Mesenchymal stem cell (in vitro differentiated cells and primary cell): ENCODE results near the gene KIAA0753.

Experiments used
- DNase-seq: peaks from one replicate; pipeline ENCODE4 v3.0.0-alpha.2; 2013
- H2AFZ ChIP-seq: one replicate; pipeline ENCODE4 v1.6.1; 2013; ENCODE audit warnings: low read depth, mild to moderate bottlenecking, control low read depth, inconsistent platforms, low read length, moderate library complexity
- H2AK5ac ChIP-seq: 2 replicates; pipeline ENCODE4 v1.6.1; 2013; ENCODE audit warnings: low read length, moderate library complexity, mild to moderate bottlenecking, inconsistent platforms; ENCODE audit not compliant: severe bottlenecking
- H2BK120ac ChIP-seq: one replicate; pipeline ENCODE4 v1.6.1; 2013; ENCODE audit warnings: low read depth, mild to moderate bottlenecking, inconsistent platforms, low read length, moderate library complexity
- H2BK12ac ChIP-seq, 2 experiments: one replicate each; pipeline ENCODE4 v1.6.1; 2013; ENCODE audit warnings: inconsistent platforms in 2 of 2, low read length in 2 of 2, mild to moderate bottlenecking in 2 of 2, moderate library complexity in 2 of 2, control low read depth in 1 of 2
- H2BK15ac ChIP-seq: one replicate; pipeline ENCODE4 v1.6.1; 2013; ENCODE audit warnings: mild to moderate bottlenecking, low read depth, inconsistent platforms; ENCODE audit not compliant: poor library complexity, severe bottlenecking
- H2BK5ac ChIP-seq: 2 replicates; pipeline ENCODE4 v1.6.1; 2013; ENCODE audit warnings: low read depth, mild to moderate bottlenecking, low read length, control low read depth, inconsistent platforms; ENCODE audit not compliant: poor library complexity, severe bottlenecking
- H3K14ac ChIP-seq, 2 experiments: one replicate each; pipeline ENCODE4 v1.6.1; 2013; ENCODE audit warnings: inconsistent platforms in 2 of 2, low read length in 2 of 2, control low read depth in 1 of 2, mild to moderate bottlenecking in 1 of 2, moderate library complexity in 1 of 2
- H3K18ac ChIP-seq, 2 experiments: one replicate each; pipeline ENCODE4 v1.6.1; 2013; ENCODE audit warnings: inconsistent platforms in 2 of 2, low read length in 2 of 2, control low read depth in 1 of 2, low read depth in 1 of 2, mild to moderate bottlenecking in 1 of 2
- H3K23ac ChIP-seq, 2 experiments: one replicate each; pipeline ENCODE4 v1.6.1; 2013; ENCODE audit warnings: inconsistent platforms in 2 of 2, low read length in 2 of 2, mild to moderate bottlenecking in 2 of 2, moderate library complexity in 2 of 2, control low read depth in 1 of 2
- H3K27ac ChIP-seq: 2 replicates; pipeline ENCODE4 v1.5.1; 2013; ENCODE audit warnings: mild to moderate bottlenecking, moderate library complexity, low read length, control low read depth, inconsistent platforms; ENCODE audit not compliant: poor library complexity, severe bottlenecking
- H3K27me3 ChIP-seq, 2 experiments: 2 replicates each; pipeline versions ENCODE4 v1.6.1 to v1.7.0; 2013; ENCODE audit warnings: low read length in 2 of 2, mild to moderate bottlenecking in 2 of 2, moderate library complexity in 2 of 2, control low read depth in 1 of 2, inconsistent platforms in 1 of 2; ENCODE audit not compliant: control insufficient read depth in 1 of 2, insufficient read depth in 1 of 2
- H3K36me3 ChIP-seq, 2 experiments: 2 replicates each; pipeline versions ENCODE4 v1.6.1 to v1.7.0; 2013; ENCODE audit warnings: low read length in 2 of 2, control low read depth in 1 of 2, inconsistent platforms in 1 of 2, low read depth in 1 of 2, mild to moderate bottlenecking in 1 of 2; ENCODE audit not compliant: insufficient read depth in 2 of 2, control insufficient read depth in 1 of 2
- H3K4ac ChIP-seq, 2 experiments: one replicate each; pipeline ENCODE4 v1.6.1; 2013; ENCODE audit warnings: inconsistent platforms in 2 of 2, low read length in 2 of 2, mild to moderate bottlenecking in 2 of 2, moderate library complexity in 2 of 2, control low read depth in 1 of 2, low read depth in 1 of 2
- H3K4me1 ChIP-seq: 2 replicates; pipeline ENCODE4 v1.6.1; 2013; ENCODE audit warnings: low read depth, low read length, control low read depth; ENCODE audit not compliant: control insufficient read depth, insufficient read depth
- H3K4me2 ChIP-seq: 2 replicates; pipeline ENCODE4 v1.6.1; 2013; ENCODE audit warnings: low read length, mild to moderate bottlenecking, inconsistent platforms; ENCODE audit not compliant: poor library complexity, severe bottlenecking
- H3K4me3 ChIP-seq, 2 experiments: 2 replicates each; pipeline versions ENCODE4 v1.5.1 to v1.7.0; 2013; ENCODE audit warnings: low read length in 2 of 2, mild to moderate bottlenecking in 2 of 2, control low read depth in 1 of 2, low read depth in 1 of 2; ENCODE audit not compliant: insufficient read depth in 1 of 2
- H3K79me1 ChIP-seq: replicated peaks from 2 replicates; pipeline ENCODE4 v1.6.1; 2013; ENCODE audit warnings: mild to moderate bottlenecking, control low read depth, low read length, inconsistent platforms; ENCODE audit not compliant: poor library complexity, severe bottlenecking
- H3K9ac ChIP-seq: 2 replicates; pipeline ENCODE4 v1.7.0; 2013; ENCODE audit warnings: mild to moderate bottlenecking, low read length, moderate library complexity
- H3K9me3 ChIP-seq: 2 replicates; pipeline ENCODE4 v1.7.0; 2013; ENCODE audit warnings: mild to moderate bottlenecking, low read length; ENCODE audit not compliant: control insufficient read depth
- H4K8ac ChIP-seq: one replicate; pipeline ENCODE4 v1.6.1; 2013; ENCODE audit warnings: inconsistent platforms, mild to moderate bottlenecking, low read length, moderate library complexity
- H4K91ac ChIP-seq: one replicate; pipeline ENCODE4 v1.6.1; 2013; ENCODE audit warnings: mild to moderate bottlenecking, low read length, inconsistent platforms
- WGBS: methylation state at CpG from one replicate; pipeline ENCODE4 v1.1.7; 2013; ENCODE audit warnings: mixed read lengths; 5-methylcytosine and 5-hydroxymethylcytosine counted together

The KIAA0753 gene

DNA sequence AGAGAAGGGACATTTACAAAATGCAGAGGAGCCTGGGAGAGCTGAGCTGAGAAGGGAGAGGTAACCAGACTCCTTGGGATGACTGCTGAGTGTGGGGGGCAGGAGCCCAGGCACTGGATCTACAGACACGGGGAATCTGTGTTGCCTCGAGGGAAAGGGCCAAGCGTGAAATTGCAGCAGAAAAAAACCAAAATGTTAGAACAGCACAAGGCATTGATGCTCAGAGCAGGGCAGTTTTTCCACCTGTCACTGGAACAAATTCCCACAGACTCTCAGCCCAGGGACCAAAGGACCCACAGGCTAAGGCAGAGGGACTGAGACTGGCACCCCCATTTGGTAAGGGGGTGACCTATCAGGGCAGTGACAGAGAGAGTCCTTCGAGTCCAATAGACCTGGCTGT, 86.2 kb downstream of the KIAA0753 start:
- Histone ChIP-seq H3K27ac (no peak overlapping the region), H3K4me2 (no peak overlapping the region), H3K4me1 (peaks cover 19% of the 10 kb centered on the region), H3K14ac (no peak overlapping the region), H2BK120ac (no peak overlapping the region), H3K36me3 (no peaks in the 10 kb centered on the region), H2BK5ac (no peak overlapping the region), H2BK12ac (no peak overlapping the region), H3K9ac (no peak overlapping the region), H3K79me1 (no peaks in the 10 kb centered on the region), H4K91ac (no peak overlapping the region), H2AFZ (no peak overlapping the region), H3K27me3 (peaks cover 44 to 55% of the 10 kb centered on the region in 2 experiments), H3K4ac (no peak overlapping the region), H2AK5ac (no peak overlapping the region), H3K4me3 (no peak overlapping the region), H2BK15ac (no peak overlapping the region), H3K18ac (no peak overlapping the region), H3K23ac (no peak overlapping the region), H3K9me3 (no peaks in the 10 kb centered on the region), H4K8ac (no peak overlapping the region)
- no peak for DNase-seq
- WGBS, result 74% methylated on average over 2 of the region's 4 CpGs

DNA sequence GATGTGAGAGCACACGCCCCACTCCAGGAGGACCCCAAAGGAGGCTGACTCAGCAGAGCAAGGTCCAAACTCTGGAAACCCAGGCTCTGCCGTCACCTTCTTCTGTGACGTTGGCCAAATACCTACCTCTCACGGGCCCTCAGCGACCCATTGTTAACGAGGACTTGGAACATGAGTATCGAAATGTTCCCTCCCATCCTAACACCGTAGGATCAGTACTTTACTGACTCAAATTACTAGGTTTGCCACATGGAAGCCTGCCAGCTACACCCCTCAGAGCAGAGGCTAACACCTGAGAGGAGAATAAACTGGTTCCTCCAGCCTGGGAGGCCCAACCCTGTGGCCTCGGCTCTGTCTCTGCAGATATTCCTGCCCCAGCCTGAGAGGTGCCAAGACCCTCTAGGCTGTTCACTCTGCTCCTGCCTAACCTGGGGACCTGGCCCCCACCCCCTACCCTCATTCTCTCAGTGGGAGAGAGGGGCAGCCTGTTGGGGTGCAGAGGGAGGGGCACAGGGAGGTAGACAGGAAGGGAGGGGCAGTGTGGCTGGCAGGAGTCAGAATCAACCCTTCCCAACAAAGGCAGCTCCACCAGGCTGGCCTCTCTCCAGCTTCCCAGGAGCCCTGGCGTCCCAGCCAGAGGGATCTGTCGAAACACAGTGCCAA, 88.5 kb downstream of the KIAA0753 start:
- H3K4me3 ChIP-seq, result no peak overlapping the region
- H2BK12ac ChIP-seq, result no peak overlapping the region
- H3K4me1 ChIP-seq, result peaks cover 21% of the 10 kb centered on the region
- no peak overlapping the region for H2AK5ac ChIP-seq
- H4K8ac ChIP-seq, result no peak overlapping the region
- H3K79me1 ChIP-seq, result no peaks in the 10 kb centered on the region
- no peak overlapping the region for H4K91ac ChIP-seq
- H3K9ac ChIP-seq, result no peak overlapping the region
- H3K36me3 ChIP-seq, result no peaks in the 10 kb centered on the region
- no peak overlapping the region for H3K14ac ChIP-seq
- WGBS, result 81% methylated on average over 11 of the region's 11 CpGs
- H3K27me3 ChIP-seq, result peaks cover 46 to 50% of the 10 kb centered on the region in 2 experiments
- H2AFZ ChIP-seq, result no peak overlapping the region
- H2BK15ac ChIP-seq, result no peak overlapping the region
- H3K9me3 ChIP-seq, result no peaks in the 10 kb centered on the region
- no peak overlapping the region for H3K4ac ChIP-seq
- no peak overlapping the region for H3K23ac ChIP-seq
- H3K18ac ChIP-seq, result no peak overlapping the region
- H2BK120ac ChIP-seq, result no peak overlapping the region
- no peak overlapping the region for H3K4me2 ChIP-seq
- DNase-seq, result no peak
- H3K27ac ChIP-seq, result no peak overlapping the region
- no peak overlapping the region for H2BK5ac ChIP-seq

DNA sequence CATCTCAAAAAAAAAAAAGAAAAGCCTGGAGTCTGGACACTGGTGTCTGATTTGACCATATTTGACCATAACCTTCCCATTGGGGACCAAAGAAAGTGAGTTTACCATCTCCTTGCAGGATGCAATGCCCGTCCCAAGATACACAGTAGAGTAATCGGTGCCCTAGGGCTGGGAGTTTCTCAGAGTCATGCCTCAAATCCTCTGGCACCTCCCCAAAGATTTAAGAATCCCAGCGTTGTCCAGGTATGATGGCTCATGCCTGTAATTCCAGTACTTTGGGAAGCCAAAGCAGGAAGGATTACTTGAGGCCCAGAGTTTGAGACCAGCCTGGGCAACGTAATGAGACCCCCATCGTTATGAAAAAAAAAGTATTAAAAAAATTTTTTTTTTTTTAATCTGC, 89.2 kb downstream of the KIAA0753 start:
- Histone ChIP-seq H2BK12ac (no peak overlapping the region), H3K14ac (no peak overlapping the region), H3K27me3 (peaks cover 45 to 47% of the 10 kb centered on the region in 2 experiments), H3K9ac (no peak overlapping the region), H3K27ac (no peak overlapping the region), H2BK15ac (no peak overlapping the region), H3K4me2 (no peak overlapping the region), H3K36me3 (no peaks in the 10 kb centered on the region), H3K18ac (no peak overlapping the region), H3K4ac (no peak overlapping the region), H2AK5ac (no peak overlapping the region), H3K9me3 (no peaks in the 10 kb centered on the region), H2BK120ac (no peak overlapping the region), H2BK5ac (no peak overlapping the region), H4K8ac (no peak overlapping the region), H4K91ac (no peak overlapping the region), H3K4me1 (peaks cover 17% of the 10 kb centered on the region), H3K23ac (no peak overlapping the region), H3K79me1 (no peaks in the 10 kb centered on the region), H3K4me3 (no peak overlapping the region), H2AFZ (no peak overlapping the region)
- WGBS, result 92% methylated on average over 3 of the region's 5 CpGs
- DNase-seq, result no peak

DNA sequence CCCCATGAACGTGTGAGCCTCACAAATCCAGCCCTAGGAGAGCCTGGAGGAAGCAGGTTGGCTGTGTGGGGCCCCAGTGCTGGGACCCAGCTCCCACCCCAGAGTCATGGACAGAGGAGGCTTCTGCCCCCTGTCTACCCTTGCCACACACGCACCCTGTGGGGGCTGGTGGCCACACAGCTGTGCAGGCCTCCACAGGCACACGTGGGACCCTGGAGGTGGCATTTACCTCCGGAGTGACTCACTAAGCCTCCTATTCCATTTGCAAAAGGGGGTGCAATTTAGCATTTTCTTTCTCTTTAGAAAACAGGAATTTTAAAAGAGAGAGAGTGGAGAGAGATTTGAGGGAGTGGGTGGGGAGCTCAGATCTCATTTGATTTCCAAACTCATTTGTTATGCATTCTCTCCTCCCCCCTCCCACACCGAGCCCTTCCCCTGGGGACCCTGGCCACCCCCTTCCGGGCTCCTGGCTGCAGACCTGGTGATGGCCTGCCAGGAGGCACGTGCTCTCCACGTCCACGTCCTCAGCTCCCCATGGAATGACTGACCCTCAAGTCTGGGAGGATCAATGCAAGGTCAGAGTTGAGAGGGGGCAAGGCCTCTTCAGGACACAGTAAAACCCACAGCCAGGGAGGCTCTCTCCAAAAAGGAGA, 91.0 kb downstream of the KIAA0753 start:
- Histone ChIP-seq H3K23ac (no peak overlapping the region), H2BK15ac (no peak overlapping the region), H3K79me1 (no peaks in the 10 kb centered on the region), H4K91ac (no peak overlapping the region), H2BK5ac (no peak overlapping the region), H3K9ac (no peak overlapping the region), H3K4me2 (no peak overlapping the region), H2AK5ac (no peak overlapping the region), H4K8ac (no peak overlapping the region), H2BK12ac (no peak overlapping the region), H3K36me3 (no peaks in the 10 kb centered on the region), H3K27me3 (peaks cover 43 to 44% of the 10 kb centered on the region in 2 experiments), H3K18ac (no peak overlapping the region), H2BK120ac (no peak overlapping the region), H2AFZ (no peak overlapping the region), H3K4me1 (peaks cover 2% of the 10 kb centered on the region), H3K9me3 (no peaks in the 10 kb centered on the region), H3K27ac (no peak overlapping the region), H3K4ac (no peak overlapping the region), H3K4me3 (no peak overlapping the region), H3K14ac (no peak overlapping the region)
- WGBS, result 57% methylated on average over 9 of the region's 9 CpGs
- no peak for DNase-seq
